GM23248 (cell line): ENCODE data around the gene C5orf58. TPM values are rescaled to one million over a fixed set of nuclear protein-coding genes. Genes with fewer than 3 reads are reported as not detected.
A peak's percentile ranks its signal among the peaks of the same experiment; 100 is the strongest.

ENCODE experiments used
- DNase-seq: peaks from one replicate; pipeline ENCODE4 v3.0.0-alpha.2; 2015
- H2AFZ ChIP-seq: fragments of 200-600 bp; sonication (generic); 2 replicates; pipeline ENCODE4 v1.6.1; 2016; ENCODE audit warnings: antibody characterized with exemption
- H3F3A ChIP-seq: fragments of 200-600 bp; sonication (generic); 2 replicates; pipeline ENCODE4 v1.6.1; 2016; ENCODE audit warnings: mild to moderate bottlenecking, antibody characterized with exemption, mixed run types; ENCODE audit not compliant: insufficient read depth
- H3K27ac ChIP-seq: fragments of 200-600 bp; sonication (generic); 2 replicates; pipeline ENCODE4 v1.5.1; 2016; ENCODE audit warnings: mild to moderate bottlenecking
- H3K27me3 ChIP-seq: fragments of 200-600 bp; sonication (generic); replicated peaks from 2 replicates; pipeline ENCODE4 v1.6.1; 2016; ENCODE audit warnings: mild to moderate bottlenecking; ENCODE audit not compliant: insufficient read depth
- H3K36me3 ChIP-seq: fragments of 200-600 bp; sonication (generic); 2 replicates; pipeline ENCODE4 v1.6.1; 2016; ENCODE audit warnings: low read depth, mild to moderate bottlenecking
- H3K4me1 ChIP-seq: fragments of 200-600 bp; sonication (generic); 2 replicates; pipeline ENCODE4 v1.6.1; 2016; ENCODE audit warnings: mild to moderate bottlenecking; ENCODE audit not compliant: insufficient read depth
- H3K4me2 ChIP-seq: fragments of 200-600 bp; sonication (generic); one replicate; pipeline ENCODE4 v1.6.1; 2016; ENCODE audit warnings: mild to moderate bottlenecking; ENCODE audit not compliant: unreplicated experiment
- H3K4me3 ChIP-seq: fragments of 200-600 bp; sonication (generic); 2 replicates; pipeline ENCODE4 v1.5.1; 2016; ENCODE audit warnings: mild to moderate bottlenecking
- H3K79me2 ChIP-seq: fragments of 200-600 bp; sonication (generic); 2 replicates; pipeline ENCODE4 v1.6.1; 2016; ENCODE audit warnings: mild to moderate bottlenecking; ENCODE audit not compliant: insufficient read depth
- H3K9ac ChIP-seq: fragments of 200-600 bp; sonication (generic); 2 replicates; pipeline ENCODE4 v1.6.1; 2016; ENCODE audit warnings: mild to moderate bottlenecking
- H3K9me2 ChIP-seq: fragments of 200-600 bp; sonication (generic); 2 replicates; pipeline ENCODE4 v1.6.1; 2016; ENCODE audit warnings: mixed run types, mild to moderate bottlenecking, moderate library complexity; ENCODE audit not compliant: insufficient read depth
- H3K9me3 ChIP-seq: fragments of 200-600 bp; sonication (generic); one replicate; pipeline ENCODE4 v1.6.1; 2017; ENCODE audit warnings: low read depth
- H4K20me1 ChIP-seq: fragments of 200-600 bp; sonication (generic); 2 replicates; pipeline ENCODE4 v1.6.0; 2016; ENCODE audit not compliant: insufficient read depth
- EZH2 ChIP-seq: fragments of 200-600 bp; sonication (generic); IDR thresholded peaks from 2 replicates; pipeline ENCODE4 v1.6.1; 2018; ENCODE audit warnings: antibody characterized with exemption, mild to moderate bottlenecking; ENCODE audit not compliant: insufficient read depth, poor library complexity, severe bottlenecking
- EZH2phosphoT487 ChIP-seq: fragments of 200-600 bp; sonication (generic); IDR thresholded peaks from 2 replicates; pipeline ENCODE4 v1.6.1; 2018; ENCODE audit warnings: antibody characterized with exemption, moderate library complexity, mild to moderate bottlenecking, low read depth; ENCODE audit not compliant: insufficient read depth
- WGBS, 2 experiments: methylation state at CpG; one replicate each; pipeline ENCODE4 v1.1.6; 2015 to 2017; ENCODE audit warnings: low lambda C conversion rate in 2 of 2, low coverage in 1 of 2; ENCODE audit errors: missing lambda C conversion rate in 2 of 2; 5-methylcytosine and 5-hydroxymethylcytosine counted together
- in situ Hi-C: fragments of 300-500 bp; cut with MboI; formaldehyde crosslinking; loops from 2 replicates; pipeline ENCODE4 v1.15.0; 2020
- polyA plus RNA-seq: library from polyadenylated mRNA; unstranded; fragments of >200 nt; fragmentation: Nextera tagmentation; extraction: Ambion mirVana; gene quantifications from 2 replicates; pipeline ENCODE4 v1.2.1, GENCODE V29; 2016
- total RNA-seq: library from RNA; depleted of rRNA; stranded (reverse); fragments of >200 nt; shearing (Covaris generic); gene quantifications from 2 replicates; pipeline ENCODE4 v1.2.3, GENCODE V29; 2014

C5orf58 gene
- total and polyA plus RNA-seq, 2 experiments from 2014 or later: not detected

GRCh38 chr5:170262061-170263045 lies 29.6 kb downstream of the C5orf58 start:
- H3K9me3 ChIP-seq: no peaks in the 10 kb centered on the region
- H3K4me1 ChIP-seq: no peaks in the 10 kb centered on the region
- no peaks in the 10 kb centered on the region for H4K20me1 ChIP-seq
- H3K4me3 ChIP-seq: no peak overlapping the region
- no peaks in the 10 kb centered on the region for H3K36me3 ChIP-seq
- no peaks in the 10 kb centered on the region for H3K9me2 ChIP-seq
- TF ChIP-seq EZH2phosphoT487: no peak
- no peak for TF ChIP-seq EZH2
- H2AFZ ChIP-seq: no peak overlapping the region
- H3K27me3 ChIP-seq: peaks cover 71% of the 10 kb centered on the region
- H3K9ac ChIP-seq: no peak overlapping the region
- no peak for DNase-seq
- whole genome bisulfite sequencing, 2 experiments: 62 to 63% methylated on average over 15 of the region's 15 CpGs
- H3K79me2 ChIP-seq: no peaks in the 10 kb centered on the region
- H3K27ac ChIP-seq: no peak overlapping the region
- no peaks in the 10 kb centered on the region for H3F3A ChIP-seq
- H3K4me2 ChIP-seq: no peak overlapping the region
- in situ Hi-C loops: no loop called here

GRCh38 chr5:170263906-170264305 lies 31.1 kb downstream of the C5orf58 start:
- Histone ChIP-seq H3K36me3 (no peaks in the 10 kb centered on the region), H3K4me3 (no peak overlapping the region), H3K4me1 (no peaks in the 10 kb centered on the region), H3K4me2 (no peak overlapping the region), H3K9ac (no peak overlapping the region), H3K79me2 (no peaks in the 10 kb centered on the region), H3K9me2 (no peaks in the 10 kb centered on the region), H3K27me3 (peaks cover 62% of the 10 kb centered on the region), H4K20me1 (no peaks in the 10 kb centered on the region), H3K9me3 (no peaks in the 10 kb centered on the region), H3K27ac (no peak overlapping the region), H3F3A (no peaks in the 10 kb centered on the region), H2AFZ (no peak overlapping the region)
- WGBS, 2 experiments: 47 to 51% methylated on average over 4 of the region's 4 CpGs
- in situ Hi-C loops: no loop called here
- no peak for TF ChIP-seq EZH2
- TF ChIP-seq EZH2phosphoT487: no peak
- DNase-seq: no peak

- Histone ChIP-seq H3K4me2 (no peak overlapping the region), H2AFZ (no peak overlapping the region), H4K20me1 (no peaks in the 10 kb centered on the region), H3K4me3 (no peak overlapping the region), H3K36me3 (no peaks in the 10 kb centered on the region), H3K9me2 (no peaks in the 10 kb centered on the region), H3K27me3 (peaks cover 61% of the 10 kb centered on the region), H3K27ac (no peak overlapping the region), H3K4me1 (no peaks in the 10 kb centered on the region), H3K9me3 (no peaks in the 10 kb centered on the region), H3F3A (no peaks in the 10 kb centered on the region), H3K79me2 (no peaks in the 10 kb centered on the region), H3K9ac (no peak overlapping the region)
- DNase-seq: peak; percentile 34
- no peak for TF ChIP-seq EZH2
- no peak for TF ChIP-seq EZH2phosphoT487
- in situ Hi-C loops: no loop called here
- 1% methylated on average over 5 of the region's 5 CpGs for WGBS, 2 experiments
Observed at GRCh38 chr5:170265522-170265921, 32.7 kb downstream of the C5orf58 start.

- Histone ChIP-seq H3K4me3 (no peak overlapping the region), H3K27me3 (peaks cover 57% of the 10 kb centered on the region), H3K4me1 (no peaks in the 10 kb centered on the region), H2AFZ (no peak overlapping the region), H3K36me3 (no peaks in the 10 kb centered on the region), H3K79me2 (no peaks in the 10 kb centered on the region), H3K4me2 (no peak overlapping the region), H3K9me2 (no peaks in the 10 kb centered on the region), H3K9me3 (no peaks in the 10 kb centered on the region), H3K9ac (no peak overlapping the region), H3F3A (no peaks in the 10 kb centered on the region), H3K27ac (no peak overlapping the region), H4K20me1 (no peaks in the 10 kb centered on the region)
- peak; percentile 69 for TF ChIP-seq EZH2
- no peak for TF ChIP-seq EZH2phosphoT487
- DNase-seq: no peak
- in situ Hi-C loops: no loop called here
- 4 to 5% methylated on average over 16 to 17 of the region's 17 CpGs for WGBS, 2 experiments
Observed at GRCh38 chr5:170266570-170267381, 34.0 kb downstream of the C5orf58 start.
